ENCODE data around the gene WNT7B.
"Not testable (repeated sequence)": the region's sequence is repeated elsewhere in the genome, so short reads cannot be mapped to it uniquely, and the experiment has no call there.

WNT7B gene

GRCh38 chr22:46007848-46008261 is 30.9 kb upstream of the WNT7B start:
- DNase-seq = no peak

DNA sequence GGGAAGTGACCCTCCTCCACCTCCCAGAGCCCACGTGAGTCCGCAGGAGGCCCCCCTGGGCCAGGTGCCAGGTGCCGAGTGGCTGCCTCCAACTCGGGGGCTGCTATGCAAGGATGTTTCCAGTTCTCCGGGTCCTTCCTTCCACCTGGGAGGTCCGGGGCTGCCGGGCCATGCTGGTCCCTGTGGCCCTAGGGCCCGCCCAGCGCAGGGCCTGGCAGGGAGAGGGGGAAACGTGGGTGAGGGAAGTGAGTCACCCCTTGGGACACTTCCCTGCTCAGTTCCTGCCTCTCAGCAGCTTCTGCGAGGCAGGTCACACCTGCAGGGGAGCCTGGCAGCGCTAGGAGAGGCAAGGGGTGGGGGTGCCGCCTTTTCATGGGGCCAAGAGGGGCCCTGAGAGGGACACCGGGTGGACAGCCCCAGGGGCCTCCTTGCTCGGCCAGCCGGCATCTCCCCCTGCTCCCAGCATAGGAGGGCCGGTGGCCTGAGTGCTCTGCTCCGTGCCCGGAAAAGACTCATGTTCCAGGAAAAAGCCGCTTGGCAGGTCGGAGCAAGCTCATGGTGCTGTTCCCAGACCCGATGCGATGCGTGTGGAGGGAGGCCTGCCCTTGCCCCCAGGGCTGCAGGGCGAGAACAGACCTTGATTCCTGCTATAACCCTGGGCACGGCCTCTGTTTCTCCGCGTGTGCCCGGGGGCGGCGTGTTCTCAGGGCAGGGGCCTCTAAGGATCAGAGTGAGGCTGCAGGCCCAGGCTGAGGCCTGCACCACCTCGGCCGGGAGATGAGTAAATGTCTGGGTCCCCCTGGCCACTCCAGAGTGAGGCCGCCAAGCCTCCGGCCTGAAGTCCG is 30.3 kb upstream of the WNT7B start:
- peak; percentile 91 for DNase-seq

DNA sequence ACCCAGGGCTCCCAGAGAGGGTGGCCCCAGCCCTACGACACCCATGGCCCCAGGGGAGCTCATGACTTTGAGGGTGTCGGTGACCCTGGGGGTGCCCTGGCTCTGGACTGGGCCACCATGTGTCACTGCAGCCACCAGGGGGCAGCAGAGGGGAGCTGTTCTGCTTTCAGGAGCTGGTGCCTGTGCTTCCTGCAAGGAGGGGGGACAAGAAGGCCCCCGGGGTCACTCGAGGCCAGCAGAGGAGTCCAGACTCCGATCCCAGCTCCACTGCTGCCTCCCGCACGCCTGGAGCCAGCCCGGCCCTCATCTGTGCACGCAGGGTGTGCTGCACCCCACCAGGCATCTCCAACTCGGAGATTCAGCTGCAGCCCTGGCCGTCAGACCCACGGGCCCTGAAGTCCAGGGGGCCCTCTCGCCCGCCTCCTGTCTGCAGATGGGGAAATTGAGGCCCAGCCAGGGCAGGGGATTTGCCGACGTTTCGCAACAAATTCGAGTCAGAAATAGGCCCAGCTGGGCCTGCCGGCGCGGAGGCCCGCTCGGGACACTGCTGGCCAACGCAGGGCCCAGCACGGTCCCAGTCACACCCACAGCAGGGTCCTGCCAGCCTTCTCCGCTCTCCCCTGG is 29.5 kb upstream of the WNT7B start:
- peak; percentile 94 for DNase-seq

GRCh38 chr22:46005116-46005705 is 28.2 kb upstream of the WNT7B start:
- not testable (repeated sequence) for DNase-seq

DNA sequence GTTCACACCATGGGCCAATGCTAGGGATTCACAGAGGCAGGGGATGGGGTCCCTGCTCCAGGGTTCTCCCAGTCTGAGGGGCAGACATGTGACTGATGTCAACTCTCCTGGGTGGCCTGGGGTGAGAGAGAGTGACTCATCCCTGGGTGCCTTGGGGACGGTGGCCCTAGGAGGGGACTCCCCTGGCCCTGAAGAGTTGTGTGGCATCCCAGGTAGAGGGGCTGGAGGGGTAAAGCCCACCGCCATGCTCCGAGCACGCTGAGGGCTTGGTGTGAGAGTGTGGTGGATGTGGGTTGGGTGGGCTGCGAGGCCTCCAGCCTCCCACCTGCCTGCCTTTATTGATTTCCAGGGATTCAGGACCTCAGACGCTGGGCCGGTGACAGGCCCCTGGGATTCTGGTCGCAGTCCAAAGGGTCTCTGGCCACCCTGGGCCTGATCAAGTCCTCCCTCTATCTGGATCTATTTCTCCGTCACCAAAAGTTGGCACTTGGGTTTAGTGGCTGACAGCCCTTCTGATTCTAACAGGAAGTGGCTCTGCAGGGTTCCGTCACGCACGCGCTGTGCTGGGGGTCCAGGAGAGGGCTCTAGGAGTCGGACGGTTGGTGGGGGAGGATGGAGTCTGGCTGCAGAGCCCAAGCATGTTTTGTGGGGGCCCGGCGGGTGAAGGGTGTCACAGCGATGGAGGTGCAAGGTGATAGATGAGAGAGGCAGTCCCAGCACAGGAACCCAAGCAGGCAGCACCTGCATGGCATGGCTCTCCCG is 27.3 kb upstream of the WNT7B start:
- DNase-seq = no peak

DNA sequence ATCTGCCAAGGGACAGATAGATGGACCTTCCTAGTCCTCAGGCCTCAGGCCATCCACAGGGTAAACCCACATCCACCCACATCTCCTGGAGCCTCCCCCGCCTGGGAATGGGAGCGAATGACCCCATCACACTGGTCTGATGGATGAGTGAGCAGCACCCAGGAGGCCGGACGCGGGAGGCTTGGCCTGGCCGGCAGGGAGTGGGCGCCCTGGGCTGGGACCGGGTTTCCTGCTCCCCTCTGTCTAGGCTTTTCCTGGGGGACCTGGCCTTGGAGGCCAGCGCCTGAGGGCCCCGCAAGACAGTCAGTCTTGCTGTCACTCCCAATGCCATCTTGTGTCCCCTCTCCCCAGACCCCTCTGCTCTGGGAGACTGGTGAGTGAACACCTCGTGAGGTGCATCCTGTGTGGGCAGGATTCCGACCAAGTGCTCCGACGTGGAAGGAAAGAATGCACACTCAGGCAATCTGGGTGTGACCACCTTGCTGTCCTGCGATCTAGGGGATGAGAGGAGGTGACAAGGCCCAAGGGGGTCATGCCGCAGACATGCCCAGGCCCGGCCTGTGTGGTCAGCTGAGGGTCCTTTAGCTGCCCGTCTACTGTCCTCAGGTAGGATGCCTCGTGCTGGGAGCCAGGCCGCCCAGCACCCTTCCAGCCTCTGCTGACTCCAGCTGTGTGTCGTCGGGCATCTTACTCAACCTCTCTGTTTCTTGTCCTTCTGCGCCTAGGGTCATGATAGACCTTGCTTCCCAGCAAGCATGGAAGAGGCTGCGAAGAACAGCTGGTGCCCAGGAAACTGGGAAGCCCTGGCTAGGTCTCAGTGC is 26.5 kb upstream of the WNT7B start:
- DNase-seq = no peak

DNA sequence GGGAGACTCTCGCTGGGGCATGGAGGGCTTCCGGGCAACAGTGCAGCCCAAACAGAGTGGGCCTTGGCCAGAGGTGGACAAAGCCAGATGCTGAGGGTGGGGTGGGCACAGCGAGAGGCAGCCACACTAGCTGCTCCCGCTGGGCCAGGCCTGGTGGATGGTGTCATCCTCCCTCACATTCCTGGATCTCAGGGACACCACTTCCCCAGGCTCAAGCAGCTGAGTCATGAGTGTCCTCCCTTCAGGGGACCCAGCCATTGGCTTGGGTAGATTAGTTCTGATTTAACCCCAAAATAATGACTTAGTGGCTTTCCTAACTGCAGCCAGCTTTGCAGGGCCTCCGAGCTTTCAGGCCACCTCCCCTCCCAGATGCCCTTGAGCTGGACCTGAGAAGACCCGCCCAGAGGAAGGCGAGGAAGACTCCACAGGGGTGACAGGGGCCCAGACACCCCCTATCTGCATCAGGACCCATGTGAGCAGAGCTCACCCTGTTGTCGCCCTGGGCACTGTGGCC is 25.9 kb upstream of the WNT7B start:
- no peak for DNase-seq

DNA sequence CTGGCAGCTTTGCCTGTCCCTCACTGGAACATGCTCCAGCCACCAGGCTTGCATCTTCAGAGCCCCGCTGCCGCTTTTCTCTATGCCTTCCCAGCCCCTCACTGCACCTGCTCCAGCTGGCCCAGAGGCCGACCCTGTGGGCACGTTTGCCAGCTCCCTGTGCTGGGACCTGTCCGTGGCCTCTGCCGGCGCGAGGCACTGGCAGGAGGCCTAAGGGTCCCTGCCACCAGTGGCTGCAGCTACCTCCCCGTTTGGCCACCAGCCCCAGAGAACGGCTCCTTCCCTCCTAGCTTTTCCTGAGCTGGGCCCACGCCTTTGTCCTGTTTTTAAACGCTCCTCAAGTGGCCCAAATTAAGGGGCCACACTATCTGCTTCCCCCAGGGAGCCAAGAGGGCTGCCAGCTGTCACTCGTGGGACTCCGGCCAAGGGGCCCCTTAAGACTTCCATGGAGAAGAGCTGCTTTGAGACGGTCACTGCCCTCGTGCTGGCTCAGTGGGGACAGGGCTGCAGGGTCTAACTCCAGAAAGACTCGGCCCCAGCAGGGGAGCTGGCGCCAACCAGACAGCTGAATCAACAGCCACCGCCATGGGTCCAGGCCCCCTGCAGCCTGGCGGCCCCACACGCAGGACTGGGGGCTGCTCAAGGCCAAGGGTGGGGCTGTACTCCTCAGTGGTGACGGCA is 24.6 kb upstream of the WNT7B start:
- DNase-seq = no peak

- no peak for DNase-seq
These were observed 24.1 kb upstream of the WNT7B start for GRCh38 chr22:46001046-46001425.

GRCh38 chr22:46000081-46001027 is 23.4 kb upstream of the WNT7B start:
- no peak for DNase-seq

GRCh38 chr22:45999379-45999971 is 22.5 kb upstream of the WNT7B start:
- no peak for DNase-seq

- DNase-seq = no peak
These were observed 21.8 kb upstream of the WNT7B start for GRCh38 chr22:45998638-45999378.

DNA sequence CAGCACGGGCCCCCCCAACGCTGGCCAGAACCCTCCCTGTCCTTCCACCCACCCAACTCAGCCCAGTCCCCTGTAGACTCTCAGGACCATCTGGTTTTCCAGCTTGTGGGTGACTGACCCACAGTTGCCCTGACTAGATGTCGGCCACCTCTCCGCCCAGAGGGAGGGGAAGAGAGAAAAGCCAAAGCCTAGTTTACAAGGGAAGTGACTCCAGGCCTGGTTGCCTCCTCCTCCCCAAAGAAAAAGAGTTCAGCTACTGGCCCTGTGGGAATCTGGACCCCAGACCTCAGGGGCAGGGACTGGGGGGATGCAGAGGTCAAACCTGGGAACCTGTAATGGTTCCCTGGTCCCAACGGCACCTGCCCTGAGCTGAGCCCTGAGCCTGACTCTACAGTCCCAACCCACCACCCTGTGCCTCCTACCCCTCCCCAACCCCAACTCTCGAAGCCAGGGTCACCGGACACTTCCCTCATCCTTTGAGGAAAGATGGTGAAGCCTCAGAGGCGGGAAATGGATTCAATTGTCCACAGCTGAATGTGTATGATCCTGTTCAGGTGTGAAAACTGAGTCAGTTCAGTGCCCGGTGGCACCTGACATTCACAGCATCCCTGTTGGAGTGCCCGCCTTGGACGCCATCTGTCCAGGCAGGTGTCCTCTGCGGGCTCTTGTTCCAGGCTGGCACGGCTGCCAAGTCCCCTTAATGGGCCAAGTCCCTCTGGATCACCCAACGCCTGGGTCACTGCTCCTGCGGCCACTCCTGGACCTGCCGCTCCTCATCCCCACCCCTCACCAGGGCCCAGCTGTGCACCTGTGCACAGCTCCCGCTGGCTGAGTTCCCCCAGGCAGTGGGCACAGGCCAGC is 21.0 kb upstream of the WNT7B start:
- DNase-seq = no peak

DNA sequence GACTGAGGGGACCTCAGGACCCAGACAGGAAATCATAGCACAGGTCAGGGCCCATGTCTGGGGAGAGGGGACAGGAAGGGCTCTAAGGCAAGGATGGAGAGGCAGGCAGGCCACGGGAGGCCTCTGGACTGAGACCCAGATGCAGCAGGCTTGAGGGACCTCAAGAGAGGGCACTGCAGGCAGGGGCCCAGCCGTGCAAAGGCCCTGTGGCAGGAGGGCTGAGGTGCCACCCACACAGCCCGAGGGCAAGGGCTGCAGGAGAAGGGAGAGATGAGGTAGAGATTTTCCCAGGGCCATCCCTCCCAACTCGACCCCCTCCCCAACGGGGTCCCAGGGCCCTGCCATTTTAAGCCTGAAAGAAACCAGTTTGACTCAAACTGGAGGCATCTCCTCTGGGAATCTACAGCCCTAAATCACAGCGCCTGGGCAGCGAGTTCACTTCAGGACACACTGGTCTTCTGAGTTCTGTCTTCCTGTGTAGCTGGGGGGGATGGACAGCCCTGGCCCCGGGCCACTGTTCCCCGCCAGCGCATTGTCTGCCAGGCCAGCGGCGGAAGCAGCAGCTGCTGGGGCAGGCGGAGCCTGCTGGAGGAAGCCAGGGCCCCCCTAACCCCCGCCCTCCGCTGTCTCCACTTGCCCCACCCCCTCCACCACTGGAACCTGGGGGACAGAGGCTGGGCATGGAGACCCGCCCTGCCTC is 20.3 kb upstream of the WNT7B start:
- DNase-seq = no peak

DNA sequence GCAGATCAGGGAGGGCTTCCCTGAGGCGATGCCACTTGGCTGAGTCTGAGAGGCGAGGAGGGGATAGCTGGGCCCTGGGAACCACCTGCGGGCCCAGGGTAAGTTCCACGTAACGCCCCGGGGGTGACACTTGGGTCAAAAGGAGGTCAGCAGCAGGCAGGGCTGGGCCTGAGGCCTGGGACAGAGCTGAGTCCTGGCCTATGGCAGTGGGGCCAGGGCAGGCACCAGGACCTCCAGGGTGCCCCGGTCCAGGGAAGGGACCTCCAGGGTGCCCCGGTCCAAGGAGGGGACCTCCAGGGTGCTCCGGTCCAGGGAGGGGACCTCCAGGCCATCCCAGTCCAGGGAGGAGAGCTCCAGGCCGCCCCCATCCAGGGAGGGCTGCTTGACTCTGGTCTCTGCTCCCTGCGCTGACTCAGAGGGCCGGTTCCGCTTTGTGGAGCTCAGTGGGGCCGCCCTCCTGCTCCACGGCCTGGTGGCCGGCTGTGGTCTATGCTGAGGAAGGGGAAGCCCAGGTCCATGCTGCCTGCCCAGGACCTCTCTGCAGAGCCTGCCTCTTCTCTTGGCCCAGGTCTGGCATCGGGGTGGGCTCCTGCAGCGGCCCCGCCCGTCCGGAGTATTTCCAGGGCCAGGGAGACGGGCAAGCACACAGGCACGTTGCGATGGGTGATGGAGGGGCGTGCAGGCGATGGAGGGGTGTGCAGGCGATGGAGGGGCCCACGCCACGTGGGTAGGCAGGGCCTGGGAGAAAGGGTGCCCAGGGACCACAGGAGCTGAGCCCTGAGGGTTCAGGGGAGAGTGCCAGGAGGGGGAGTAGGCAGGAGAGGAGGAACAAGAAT is 19.5 kb upstream of the WNT7B start:
- no peak for DNase-seq

DNA sequence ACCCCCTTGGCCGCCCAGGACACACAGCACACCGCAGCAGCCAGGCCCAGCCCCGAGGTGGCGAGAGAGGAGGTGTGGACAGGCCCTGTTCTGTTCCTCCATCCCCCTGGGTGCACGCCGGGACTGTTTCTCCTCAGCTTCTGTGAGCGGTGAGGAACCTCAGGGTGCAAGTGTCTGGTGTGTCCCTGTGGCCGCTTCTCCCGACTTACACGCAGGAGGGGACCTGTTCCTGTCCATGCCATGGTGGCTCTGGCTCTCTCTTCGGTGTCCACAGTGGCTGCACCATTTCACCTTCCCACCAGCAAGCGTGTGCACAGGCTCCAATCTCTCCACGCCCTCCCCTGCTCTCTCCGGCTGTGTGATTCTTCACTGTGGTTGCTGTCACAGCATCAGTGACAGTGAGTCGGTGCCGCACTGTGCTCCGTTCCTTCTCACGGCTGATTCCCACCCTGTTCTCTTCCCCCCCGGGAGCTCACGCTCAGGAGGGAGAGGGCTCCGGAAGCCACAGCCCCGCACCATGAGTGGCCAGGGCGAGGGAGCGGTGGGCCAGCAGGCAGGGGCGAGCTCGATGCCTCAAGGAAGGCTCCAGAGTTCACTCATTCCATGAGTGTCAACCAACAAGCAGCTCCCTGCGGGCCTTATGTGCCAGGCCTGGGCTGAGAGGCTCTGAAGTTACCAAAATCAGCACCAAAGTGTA is 18.6 kb upstream of the WNT7B start:
- peak; percentile 1 for DNase-seq
